K562 (cell line): Measurements from ENCODE around the gene HMGXB3. TPM values are rescaled to one million over a fixed set of nuclear protein-coding genes. Genes with fewer than 3 reads are reported as not detected.

Source experiments
- ATAC-seq: fragments of 200-7000 bp; cut with Tn5 transposase; 3 replicates; pipeline ENCODE4 v1.9.1; 2020; ENCODE audit warnings: moderate library complexity
- BruUV-seq: library from RNA; stranded (reverse); fragments of 400-500 nt; replicated peaks from 2 replicates; lab custom pipeline; 2021; lab: Mats Ljungman, UMichigan
- CTCF ChIA-PET: fragments of 300-600 bp; formaldehyde crosslinking; extraction: SDS; loops from one replicate; lab custom pipeline; 2021; ENCODE audit warnings: low intra/inter-chr PET ratio; lab: Yijun Ruan, JAX
- POLR2A ChIA-PET: fragments of 300-600, 350-650 bp; sonication (Branson Sonifier 250); formaldehyde crosslinking; extraction: SDS; loops from one replicate; lab custom pipeline; 2021; ENCODE audit warnings: antibody characterized with exemption, inconsistent platforms; lab: Yijun Ruan, JAX
- DNase-seq, 4 experiments: peaks; one replicate each; pipeline versions ENCODE4 v3.0.0 to v3.0.0-alpha.2; 2011 to 2018; ENCODE audit warnings: low spot score in 3 of 4, mixed read lengths in 3 of 4; ENCODE audit errors: extremely low read depth in 1 of 4
- FAIRE-seq: peaks from 2 replicates; lab custom pipeline; 2011; peaks lifted over from hg19 to GRCh38; lab: Jason Lieb, UNC
- H2AFZ ChIP-seq: 2 replicates; pipeline ENCODE4 v1.6.0; 2011; ENCODE audit warnings: low read depth, low read length, control low read depth, inconsistent platforms
- H3K27ac ChIP-seq: fragments of 200-600 bp; 3 replicates; pipeline ENCODE4 v1.8.0; 2011; ENCODE audit warnings: low read depth, mild to moderate bottlenecking, control low read depth, inconsistent platforms, low read length, moderate library complexity, mixed read lengths; ENCODE audit errors: extremely low read depth
- H3K27me3 ChIP-seq, 2 experiments: fragments of 300-600 bp in 1 of 2; 2 replicates in 1 of 2; 3 replicates in 1 of 2; pipeline versions ENCODE4 v1.6.0 to v1.8.0; 2011; ENCODE audit warnings: inconsistent platforms in 2 of 2, low read length in 2 of 2, mild to moderate bottlenecking in 1 of 2, mixed read lengths in 1 of 2, moderate library complexity in 1 of 2; ENCODE audit not compliant: control insufficient read depth in 2 of 2, insufficient read depth in 2 of 2
- H3K36me3 ChIP-seq: fragments of 300-600 bp; 3 replicates; pipeline ENCODE4 v1.8.0; 2011; ENCODE audit warnings: mild to moderate bottlenecking, low read length, inconsistent platforms; ENCODE audit not compliant: control insufficient read depth, insufficient read depth
- H3K4me1 ChIP-seq, 2 experiments: fragments of 200-600 bp in 1 of 2; replicated peaks in 1 of 2; 2 replicates in 1 of 2; 3 replicates in 1 of 2; pipeline versions ENCODE4 v1.5.1 to v1.8.0; 2011; ENCODE audit warnings: inconsistent platforms in 2 of 2, low read length in 2 of 2, mild to moderate bottlenecking in 1 of 2, mixed read lengths in 1 of 2, moderate library complexity in 1 of 2; ENCODE audit not compliant: control insufficient read depth in 2 of 2, insufficient read depth in 2 of 2
- H3K4me2 ChIP-seq: 2 replicates; pipeline ENCODE4 v1.6.1; 2011; ENCODE audit warnings: low read length, control low read depth, inconsistent platforms, mixed read lengths; ENCODE audit not compliant: insufficient read depth
- H3K4me3 ChIP-seq: fragments of 200-600 bp; sonication (generic), shearing (Covaris generic); 2 replicates; pipeline ENCODE4 v1.5.1; 2016; ENCODE audit warnings: control low read depth, inconsistent platforms
- H3K79me2 ChIP-seq: fragments of 200-600 bp; 3 replicates; pipeline ENCODE4 v1.8.0; 2011; ENCODE audit warnings: low read length, inconsistent platforms; ENCODE audit not compliant: control insufficient read depth, insufficient read depth
- H3K9ac ChIP-seq, 2 experiments: 2 replicates each; pipeline versions ENCODE4 v1.6.0 to v1.6.1; 2011; ENCODE audit warnings: low read depth in 2 of 2, low read length in 2 of 2, control low read depth in 1 of 2, inconsistent platforms in 1 of 2, mild to moderate bottlenecking in 1 of 2, mixed read lengths in 1 of 2; ENCODE audit not compliant: insufficient read depth in 1 of 2
- H3K9me1 ChIP-seq: one replicate; pipeline ENCODE4 v1.6.0; 2011; ENCODE audit warnings: inconsistent platforms, mild to moderate bottlenecking, low read length, moderate library complexity; ENCODE audit not compliant: control insufficient read depth, insufficient read depth
- H3K9me3 ChIP-seq: replicated peaks from 2 replicates; pipeline ENCODE4 v1.5.1; 2011; ENCODE audit warnings: low read depth, low read length, inconsistent platforms; ENCODE audit not compliant: control insufficient read depth, insufficient read depth
- H4K20me1 ChIP-seq: replicated peaks from 2 replicates; pipeline ENCODE4 v1.6.1; 2011; ENCODE audit warnings: low read length, inconsistent platforms, mixed read lengths; ENCODE audit not compliant: control insufficient read depth, insufficient read depth
- POLR2A ChIP-seq: fragments of 450-650 bp; conservative IDR thresholded peaks from 2 replicates; pipeline ENCODE4 v1.6.1; 2016
- POLR2G ChIP-seq: fragments of 200-400 bp; formaldehyde crosslinking; IDR thresholded peaks from 2 replicates; pipeline ENCODE4 v1.6.1; 2017; ENCODE audit warnings: low read depth, mild to moderate bottlenecking, antibody characterized with exemption, low read length, moderate library complexity
- PTBP1 ChIP-seq: fragments of 200-400 bp; formaldehyde crosslinking; IDR thresholded peaks from 2 replicates; pipeline ENCODE4 v1.6.1; 2017; ENCODE audit warnings: low read depth, low read length
- WGBS: fragments of 100-300 bp; shearing (Covaris generic); methylation state at CpG from one replicate; pipeline ENCODE4 v1.1.6; 2016; ENCODE audit warnings: low coverage, mixed read lengths; ENCODE audit not compliant: insufficient coverage; ENCODE audit errors: missing lambda C conversion rate; 5-methylcytosine and 5-hydroxymethylcytosine counted together
- in situ Hi-C: fragments of 300-500 bp; cut with MboI; formaldehyde crosslinking; loops from 4 replicates; pipeline ENCODE4 v1.15.0; 2018; ENCODE audit warnings: inconsistent platforms, mixed read lengths
- intact Hi-C: fragments of 100-400 bp; cut with micrococcal nuclease; formaldehyde crosslinking; loops from 2 replicates; pipeline ENCODE4 v1.14.2; 2022
- polyA plus RNA-seq, 8 experiments: library from polyadenylated mRNA; depleted of rRNA in 4 of 8; stranded (reverse) in 5 of 8; unstranded in 3 of 8; fragments of >200 nt; fragmentation: Nextera tagmentation in 2 of 8; fragmentation: Illumina TruSeq in 1 of 8; extraction: Ambion mirVana in 2 of 8; extraction: Trizol in 1 of 8; gene quantifications; 2 replicates each; pipeline versions ENCODE4 v1.2.1 to v1.2.3, GENCODE V29; 2011 to 2014; ENCODE audit warnings: inconsistent platforms in 1 of 8, missing spikeins in 1 of 8
- total RNA-seq, 7 experiments: library from RNA; depleted of rRNA in 6 of 7; stranded (reverse); fragments of >200 nt in 6 of 7; fragmentation: Illumina TruSeq in 2 of 7; extraction: Trizol in 2 of 7; gene quantifications; 2 replicates each; pipeline versions ENCODE4 v1.2.1 to v1.2.3, GENCODE V29; 2011 to 2021; ENCODE audit warnings: low replicate concordance in 1 of 7

Gene HMGXB3
- total and polyA plus RNA-seq, 9 of the 15 experiments (the other 6 are each of a cell fraction or from before 2014, with no cell fraction given): 1.8 to 44.1 (median 32.2) TPM

GRCh38 chr5:150056075-150056443 lies 55.5 kb downstream of the HMGXB3 start:
- POLR2A ChIA-PET: interaction anchor here (0.6 to 4.1 kb wide), 2 partner anchors 14 to 106 kb away, joined by 3 to 13 read pairs; no protein-coding TSS in a partner anchor
- Histone ChIP-seq H4K20me1 (no peaks in the 10 kb centered on the region; the same call in 1 of the 2 replicates), H3K9ac (no peak overlapping the region), H3K9me3 (no peaks in the 10 kb centered on the region), H3K9me1 (no peaks in the 10 kb centered on the region), H2AFZ (no peak overlapping the region), H3K27me3 (peaks cover 0 to 5% of the 10 kb centered on the region in 2 experiments; a peak in 1 of 5 replicates), H3K79me2 (no peaks in the 10 kb centered on the region), H3K4me1 (peaks cover 18 to 23% of the 10 kb centered on the region in 2 experiments), H3K36me3 (peaks cover 45% of the 10 kb centered on the region), H3K27ac (no peak overlapping the region)
- ATAC-seq (no peak), DNase-seq (no peak)
- no TSS peak for BruUV-seq
- 94% methylated on average over 9 of the region's 9 CpGs for WGBS
- in situ Hi-C loops: no loop called here
- TF ChIP-seq PTBP1 (no peak), POLR2G (0 out of 2 replicates have a peak, but pooled peaks have one; percentile 30)
- TF ChIP-seq, all 486 proteins: peak for 1
- CTCF ChIA-PET: no interaction called here
- H3K4me2 ChIP-seq: no peak overlapping the region
- no peak for FAIRE-seq
- H3K4me3 ChIP-seq: no peak overlapping the region
- intact Hi-C loops: no loop called here

- 70% methylated on average over 8 of the region's 8 CpGs for WGBS
These were observed 56.5 kb downstream of the HMGXB3 start for GRCh38 chr5:150057052-150057451.

More at GRCh38 chr5:150057052-150057451, 56.5 kb downstream of the HMGXB3 start:
- no peaks in the 10 kb centered on the region; the same call in 1 of the 2 replicates for H4K20me1 ChIP-seq
- TF ChIP-seq POLR2G (0 out of 2 replicates have a peak, but pooled peaks have one; percentile 17), POLR2A (no peak)
- no TSS peak for BruUV-seq
- peaks cover 0 to 9% of the 10 kb centered on the region in 2 experiments; a peak in 1 of 5 replicates for H3K27me3 ChIP-seq
- no peak for FAIRE-seq
- peaks cover 14 to 22% of the 10 kb centered on the region in 2 experiments; a peak in 4 of 5 replicates for H3K4me1 ChIP-seq
- no peaks in the 10 kb centered on the region for H3K79me2 ChIP-seq
- no peak overlapping the region for H3K4me2 ChIP-seq
- H3K9ac ChIP-seq: peak overlapping the region in 1 of 2 experiments; percentile 21; a peak in 1 of 4 replicates
- H3K4me3 ChIP-seq: no peak overlapping the region
- H2AFZ ChIP-seq: no peak overlapping the region
- H3K9me1 ChIP-seq: no peaks in the 10 kb centered on the region
- peaks cover 35% of the 10 kb centered on the region for H3K36me3 ChIP-seq
- no peak for DNase-seq
- in situ Hi-C loops (no loop called here), intact Hi-C loops (no loop called here)
- ChIA-PET POLR2A (interaction anchor here (0.6 to 0.7 kb wide), 3 partner anchors 20 to 574 kb away, joined by 3 to 4 read pairs (median 3); no protein-coding TSS in a partner anchor), CTCF (no interaction called here)
- no peak for ATAC-seq
- no peaks in the 10 kb centered on the region for H3K9me3 ChIP-seq
- no peak overlapping the region for H3K27ac ChIP-seq
